ENCODE measurements around the gene SARS1. TPM values are rescaled to one million over a fixed set of nuclear protein-coding genes. Genes with fewer than 3 reads are reported as not detected.

SARS1 gene
- total RNA-seq, 1 donor from 2014 or later, result 194 TPM

- H3K27ac ChIP-seq, result no peak overlapping the region
- intact Hi-C loops (cut with DNase I), result no loop called here
- no peaks in the 10 kb centered on the region for H3K9me3 ChIP-seq
- no peak for ATAC-seq
- no peaks in the 10 kb centered on the region for H3K27me3 ChIP-seq
- TF ChIP-seq, protein P1, sequence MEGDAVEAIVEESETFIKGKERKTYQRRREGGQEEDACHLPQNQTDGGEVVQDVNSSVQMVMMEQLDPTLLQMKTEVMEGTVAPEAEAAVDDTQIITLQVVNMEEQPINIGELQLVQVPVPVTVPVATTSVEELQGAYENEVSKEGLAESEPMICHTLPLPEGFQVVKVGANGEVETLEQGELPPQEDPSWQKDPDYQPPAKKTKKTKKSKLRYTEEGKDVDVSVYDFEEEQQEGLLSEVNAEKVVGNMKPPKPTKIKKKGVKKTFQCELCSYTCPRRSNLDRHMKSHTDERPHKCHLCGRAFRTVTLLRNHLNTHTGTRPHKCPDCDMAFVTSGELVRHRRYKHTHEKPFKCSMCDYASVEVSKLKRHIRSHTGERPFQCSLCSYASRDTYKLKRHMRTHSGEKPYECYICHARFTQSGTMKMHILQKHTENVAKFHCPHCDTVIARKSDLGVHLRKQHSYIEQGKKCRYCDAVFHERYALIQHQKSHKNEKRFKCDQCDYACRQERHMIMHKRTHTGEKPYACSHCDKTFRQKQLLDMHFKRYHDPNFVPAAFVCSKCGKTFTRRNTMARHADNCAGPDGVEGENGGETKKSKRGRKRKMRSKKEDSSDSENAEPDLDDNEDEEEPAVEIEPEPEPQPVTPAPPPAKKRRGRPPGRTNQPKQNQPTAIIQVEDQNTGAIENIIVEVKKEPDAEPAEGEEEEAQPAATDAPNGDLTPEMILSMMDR (IDR thresholded peaks at IDR 0.05), result no peak
- DNase-seq, result no peak
- no peak overlapping the region for H3K4me3 ChIP-seq
- no peaks in the 10 kb centered on the region for H3K36me3 ChIP-seq
- H3K4me1 ChIP-seq, result peaks cover 7% of the 10 kb centered on the region
Measured at GRCh38 chr1:109267743-109268300, 54.1 kb downstream of the SARS1 start.

GRCh38 chr1:109268431-109269211, 54.9 kb downstream of the SARS1 start:
- ATAC-seq, result no peak
- Histone ChIP-seq H3K27ac (no peak overlapping the region), H3K4me1 (peaks cover 4% of the 10 kb centered on the region), H3K9me3 (no peaks in the 10 kb centered on the region), H3K36me3 (no peaks in the 10 kb centered on the region), H3K4me3 (no peak overlapping the region), H3K27me3 (no peaks in the 10 kb centered on the region)
- intact Hi-C loops (cut with DNase I), result no loop called here
- DNase-seq, result peak; percentile 54
- TF ChIP-seq, protein P1 (IDR thresholded peaks at IDR 0.05), result no peak

- H3K4me1 ChIP-seq, result no peaks in the 10 kb centered on the region
- no peaks in the 10 kb centered on the region for H3K36me3 ChIP-seq
- no peak overlapping the region for H3K27ac ChIP-seq
- TF ChIP-seq, protein P1 (IDR thresholded peaks at IDR 0.05), result no peak
- intact Hi-C loops (cut with DNase I), result no loop called here
- no peaks in the 10 kb centered on the region for H3K9me3 ChIP-seq
- H3K4me3 ChIP-seq, result no peak overlapping the region
- ATAC-seq (no peak), DNase-seq (no peak)
- H3K27me3 ChIP-seq, result no peaks in the 10 kb centered on the region
Measured at GRCh38 chr1:109269212-109269980, 55.7 kb downstream of the SARS1 start.

DNA sequence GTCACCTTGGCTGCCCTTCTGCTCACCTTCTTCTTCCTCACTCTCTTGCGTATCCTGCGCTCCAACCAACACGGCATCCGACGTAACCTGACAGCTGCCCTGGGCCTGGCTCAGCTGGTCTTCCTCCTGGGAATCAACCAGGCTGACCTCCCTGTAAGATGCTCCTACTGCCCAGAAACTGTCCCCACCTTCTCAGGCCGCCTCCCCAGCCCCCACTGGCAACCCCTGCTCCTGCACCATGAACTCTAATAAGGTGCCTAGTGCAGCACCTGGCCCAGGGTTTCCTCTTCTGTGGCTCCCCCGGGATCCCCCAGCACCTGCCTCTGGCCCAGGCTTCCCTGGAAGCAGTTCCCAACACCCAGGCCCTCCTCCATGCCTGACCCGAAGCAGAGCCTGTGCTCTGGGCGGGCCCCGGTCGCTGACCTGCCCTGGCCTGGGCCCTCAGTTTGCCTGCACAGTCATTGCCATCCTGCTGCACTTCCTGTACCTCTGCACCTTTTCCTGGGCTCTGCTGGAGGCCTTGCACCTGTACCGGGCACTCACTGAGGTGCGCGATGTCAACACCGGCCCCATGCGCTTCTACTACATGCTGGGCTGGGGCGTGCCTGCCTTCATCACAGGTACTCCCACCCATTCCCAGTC, 56.4 kb downstream of the SARS1 start:
- intact Hi-C loops (cut with DNase I), result no loop called here
- DNase-seq (no peak), ATAC-seq (no peak)

More for the DNA sequence above, 56.4 kb downstream of the SARS1 start:
- Histone ChIP-seq H3K4me3 (no peak overlapping the region), H3K9me3 (no peaks in the 10 kb centered on the region), H3K4me1 (peaks cover 2% of the 10 kb centered on the region), H3K27me3 (no peaks in the 10 kb centered on the region), H3K27ac (no peak overlapping the region), H3K36me3 (no peaks in the 10 kb centered on the region)
- TF ChIP-seq, protein P1 (IDR thresholded peaks at IDR 0.05), result no peak
